GM19035 (cell line): Measurements from ENCODE around the gene DHRS12.
"Not testable (repeated sequence)": the region's sequence is repeated elsewhere in the genome, so short reads cannot be mapped to it uniquely, and the experiment has no call there.

Experiments
- ATAC-seq: cut with Tn5 transposase; IDR thresholded peaks from one replicate; pipeline ENCODE4 v1.9.1; 2021; ENCODE audit not compliant: unreplicated experiment

Gene DHRS12

DNA sequence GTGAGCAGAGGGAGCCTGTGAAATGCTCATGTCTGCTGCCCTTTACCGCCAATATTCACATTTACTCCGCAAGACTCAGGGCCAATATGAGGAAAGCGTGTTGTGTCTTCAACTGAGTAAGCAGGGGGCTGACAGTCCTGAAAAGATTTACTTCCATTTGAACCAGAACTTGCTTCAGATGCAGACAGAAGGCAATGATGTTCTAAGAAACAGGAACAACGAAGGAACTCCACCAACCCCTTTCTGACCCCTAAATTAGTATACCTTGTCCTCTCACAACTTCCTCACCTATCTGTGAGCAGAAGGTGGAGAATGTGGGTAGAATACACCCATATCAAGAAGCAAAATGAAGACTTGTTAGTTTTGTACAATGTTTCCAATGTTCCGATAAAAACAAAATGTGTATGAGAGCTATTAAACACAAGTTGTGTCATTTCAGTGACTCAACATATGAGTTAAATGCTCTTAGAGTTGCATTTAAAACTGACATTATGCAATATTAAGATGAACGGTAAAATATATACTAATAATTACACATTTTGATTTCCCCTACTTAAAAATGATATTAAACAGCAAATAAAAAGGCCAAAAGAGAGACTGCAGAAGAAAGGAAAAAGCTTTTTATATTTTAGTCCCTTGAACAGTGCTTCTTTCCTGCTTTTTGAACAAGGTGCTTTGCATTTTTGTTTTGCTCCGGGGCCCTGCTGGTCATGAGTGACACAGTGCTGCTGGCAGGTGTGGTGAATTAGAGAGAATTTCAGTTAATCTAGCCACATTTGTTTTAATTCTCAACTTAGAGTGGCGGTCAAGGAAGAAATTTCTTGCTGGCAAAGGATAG lies 25.0 kb upstream of the DHRS12 start:
- no peak for ATAC-seq

DNA sequence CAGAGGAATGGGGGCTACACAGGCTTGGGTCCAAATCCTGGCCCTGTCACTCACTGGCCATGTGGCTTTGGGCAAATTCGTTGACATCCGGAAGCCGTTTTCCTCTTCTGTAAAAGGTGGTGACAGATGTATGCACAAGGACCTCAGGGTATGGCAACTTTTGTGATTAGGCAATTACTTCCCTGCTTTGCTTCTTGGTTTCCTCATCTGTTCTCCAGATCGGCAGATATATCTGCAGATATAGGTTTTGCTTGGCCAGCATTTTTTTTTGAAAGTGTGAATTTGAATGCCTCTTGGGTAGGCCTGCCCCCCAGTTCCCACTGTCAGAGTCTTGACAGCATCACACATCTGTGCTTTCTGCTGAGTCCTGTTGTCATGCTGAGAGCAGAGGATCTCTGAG lies 23.3 kb upstream of the DHRS12 start:
- ATAC-seq, result no peak

DNA sequence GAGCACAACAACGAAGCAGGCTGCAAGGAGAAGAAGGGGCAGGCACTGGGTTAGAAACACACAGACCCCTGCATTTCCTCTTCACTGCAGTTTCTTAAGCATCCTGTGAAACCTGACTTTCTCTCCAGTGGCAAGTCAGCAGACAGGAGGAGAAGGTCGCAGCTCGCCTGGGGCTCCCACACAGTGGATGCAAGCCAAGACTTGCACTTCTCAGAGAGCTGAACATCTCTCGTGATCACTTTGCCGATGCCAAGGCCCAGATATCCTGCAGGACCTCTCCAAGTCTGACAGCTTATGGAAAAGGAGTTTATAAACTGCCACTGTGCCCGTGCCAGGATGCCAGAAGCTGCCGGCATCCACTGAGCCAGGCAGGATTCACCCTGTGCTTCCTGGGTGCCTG lies 22.6 kb upstream of the DHRS12 start:
- no peak for ATAC-seq

- ATAC-seq, result no peak
Measured at GRCh38 chr13:51825681-51826254, 21.8 kb upstream of the DHRS12 start.

- no peak for ATAC-seq
Measured at GRCh38 chr13:51825165-51825592, 21.2 kb upstream of the DHRS12 start.

GRCh38 chr13:51824712-51825111 lies 20.7 kb upstream of the DHRS12 start:
- ATAC-seq, result not testable (repeated sequence)

GRCh38 chr13:51823863-51824262 lies 19.9 kb upstream of the DHRS12 start:
- ATAC-seq, result no peak

GRCh38 chr13:51823359-51823758 lies 19.4 kb upstream of the DHRS12 start:
- ATAC-seq, result no peak

GRCh38 chr13:51822106-51822815 lies 18.3 kb upstream of the DHRS12 start:
- ATAC-seq, result no peak

GRCh38 chr13:51821606-51822005 lies 17.6 kb upstream of the DHRS12 start:
- ATAC-seq, result no peak

DNA sequence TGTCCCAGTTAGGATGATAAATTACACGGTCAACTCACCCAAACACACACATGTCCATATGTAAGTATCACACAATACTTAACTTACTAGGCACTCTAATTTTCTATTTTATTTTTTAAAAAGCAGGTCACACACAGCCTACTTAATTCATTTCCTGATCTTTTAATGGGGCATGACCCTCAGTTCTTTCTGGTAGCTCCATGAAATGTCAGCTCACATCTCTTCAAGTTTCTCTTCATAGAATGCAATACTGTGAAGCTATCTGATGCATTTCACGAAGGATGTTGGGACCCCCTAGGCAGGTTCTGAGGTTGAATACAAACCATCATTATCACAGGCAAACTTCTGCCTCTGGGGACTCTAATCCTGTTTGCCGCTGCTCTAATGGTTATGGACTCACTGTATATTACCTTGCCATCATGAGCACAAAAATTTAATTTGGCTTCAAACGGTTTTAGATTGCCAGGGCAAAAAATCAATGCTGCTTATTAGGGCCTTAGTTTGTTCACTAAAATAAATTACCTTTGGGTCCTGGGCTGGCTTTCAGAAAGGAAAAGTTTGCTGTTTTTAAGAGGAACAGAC lies 16.1 kb upstream of the DHRS12 start:
- ATAC-seq, result no peak

DNA sequence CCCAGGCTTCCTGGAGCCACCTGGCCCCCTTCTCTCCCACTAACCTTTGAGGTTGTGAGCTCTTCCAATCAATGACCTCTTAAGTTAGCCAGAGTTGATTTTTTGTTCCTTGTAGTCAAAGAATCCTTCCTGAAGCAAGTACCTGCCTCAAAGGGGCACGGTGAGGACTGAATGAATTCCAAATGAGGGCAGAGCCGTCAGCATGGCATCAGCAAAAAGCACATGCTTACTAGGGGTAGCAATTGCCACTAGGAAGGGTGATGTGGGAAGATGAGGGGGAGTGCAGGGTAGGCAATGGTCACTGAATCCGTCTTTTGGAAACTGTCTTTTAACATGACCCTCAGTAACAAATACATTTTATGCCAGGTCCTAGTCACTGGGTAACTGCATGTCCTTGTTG lies 15.6 kb upstream of the DHRS12 start:
- no peak for ATAC-seq

GRCh38 chr13:51818781-51819511 lies 15.0 kb upstream of the DHRS12 start:
- no peak for ATAC-seq

GRCh38 chr13:51818276-51818675 lies 14.3 kb upstream of the DHRS12 start:
- ATAC-seq, result no peak

DNA sequence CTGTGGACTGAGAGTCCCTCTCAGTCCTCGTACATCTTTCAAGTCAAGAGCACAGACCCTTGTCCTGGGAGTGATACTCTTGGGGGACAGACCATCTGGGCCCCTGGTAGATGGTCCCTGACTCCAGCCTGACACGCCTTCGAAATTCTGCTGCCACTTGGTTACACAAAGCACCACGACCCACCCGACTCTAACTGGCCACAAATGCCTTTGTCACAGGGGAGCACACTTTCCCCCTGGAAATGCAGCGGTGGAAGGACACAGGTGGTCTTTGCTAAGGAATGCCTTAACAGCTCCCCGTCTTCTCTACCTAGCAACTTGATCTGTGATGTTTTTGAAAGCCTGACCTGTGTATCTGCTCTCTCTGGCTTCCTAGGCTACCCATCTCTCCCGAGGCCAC lies 13.8 kb upstream of the DHRS12 start:
- ATAC-seq, result no peak

GRCh38 chr13:51816604-51817249 lies 12.8 kb upstream of the DHRS12 start:
- no peak for ATAC-seq

DNA sequence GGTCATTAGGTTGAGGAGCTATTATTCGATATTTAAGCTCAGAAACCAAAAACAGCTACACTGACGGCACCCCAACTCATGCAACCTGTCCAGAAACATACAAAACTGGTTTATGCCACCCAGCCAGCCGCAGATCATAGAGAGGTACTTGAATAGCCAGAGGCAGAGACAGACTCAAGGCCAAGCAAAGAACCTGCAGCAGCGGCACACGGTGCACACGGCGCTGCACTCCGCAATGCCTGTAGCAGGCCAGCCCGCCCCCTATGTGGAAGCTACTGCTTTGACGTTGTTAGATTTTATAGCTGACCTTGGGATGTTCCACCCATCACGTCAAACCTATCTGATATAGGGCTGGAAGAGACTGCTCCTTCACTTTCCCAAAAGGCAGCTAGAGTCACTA lies 11.9 kb upstream of the DHRS12 start:
- no peak for ATAC-seq

- ATAC-seq, result peak; percentile 85
Measured at GRCh38 chr13:51814825-51815650, 11.1 kb upstream of the DHRS12 start.

DNA sequence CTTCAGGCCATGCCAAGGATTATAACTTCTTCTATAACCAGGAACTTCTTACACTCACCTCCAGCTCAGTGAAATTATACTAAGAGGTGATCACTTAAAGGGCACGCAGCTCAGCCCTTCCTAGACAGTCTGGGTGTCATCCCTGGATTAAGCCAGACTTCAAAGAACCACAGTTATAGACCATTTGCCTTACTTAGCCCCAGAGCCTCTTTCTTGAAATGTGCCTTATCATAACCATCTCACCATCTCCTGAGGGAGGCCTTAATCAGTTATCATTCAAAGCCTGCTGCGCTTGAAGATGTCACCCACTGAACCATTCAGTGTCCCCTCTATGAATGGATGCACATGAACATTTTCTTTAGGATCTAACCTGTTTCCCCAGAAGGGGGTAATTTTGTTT lies 10.1 kb upstream of the DHRS12 start:
- no peak for ATAC-seq
